HTR-8/SVneo (cell line): Measurements from ENCODE around the gene NT5DC1.

Source experiments
- DNase-seq: peaks from one replicate; pipeline ENCODE4 v3.0.0; 2011; ENCODE audit warnings: low spot score, mixed read lengths; ENCODE audit not compliant: insufficient read length
- FAIRE-seq: peaks from 2 replicates; lab custom pipeline; 2011; peaks lifted over from hg19 to GRCh38; lab: Jason Lieb, UNC

NT5DC1 gene

GRCh38 chr6:116127771-116128493 is 27.3 kb downstream of the NT5DC1 start:
- no peak for FAIRE-seq
- no peak for DNase-seq

GRCh38 chr6:116133453-116133852 is 32.8 kb downstream of the NT5DC1 start:
- FAIRE-seq (no peak), DNase-seq (no peak)

- FAIRE-seq (no peak), DNase-seq (no peak)
These were observed 35.7 kb downstream of the NT5DC1 start for GRCh38 chr6:116136373-116136772.

- DNase-seq, result no peak
- FAIRE-seq, result no peak
These were observed 36.3 kb downstream of the NT5DC1 start for GRCh38 chr6:116136933-116137340.

GRCh38 chr6:116139917-116140316 is 39.3 kb downstream of the NT5DC1 start:
- DNase-seq (no peak), FAIRE-seq (no peak)

- no peak for FAIRE-seq
- peak; percentile 44 for DNase-seq
These were observed 44.0 kb downstream of the NT5DC1 start for GRCh38 chr6:116144605-116145004.

- FAIRE-seq (no peak), DNase-seq (no peak)
These were observed 45.4 kb downstream of the NT5DC1 start for GRCh38 chr6:116145803-116146675.

- FAIRE-seq (no peak), DNase-seq (no peak)
These were observed 52.0 kb downstream of the NT5DC1 start for GRCh38 chr6:116152620-116153019.

GRCh38 chr6:116154887-116155286 is 54.2 kb downstream of the NT5DC1 start:
- DNase-seq (no peak), FAIRE-seq (no peak)

- FAIRE-seq (no peak), DNase-seq (no peak)
These were observed 56.0 kb downstream of the NT5DC1 start for GRCh38 chr6:116156405-116157326.

GRCh38 chr6:116157391-116157790 is 56.7 kb downstream of the NT5DC1 start:
- no peak for FAIRE-seq
- DNase-seq, result no peak

GRCh38 chr6:116158641-116159040 is 58.0 kb downstream of the NT5DC1 start:
- FAIRE-seq, result no peak
- DNase-seq, result no peak

- FAIRE-seq (no peak), DNase-seq (no peak)
These were observed 59.3 kb downstream of the NT5DC1 start for GRCh38 chr6:116159782-116160524.

- FAIRE-seq, result no peak
These were observed 64.9 kb downstream of the NT5DC1 start for GRCh38 chr6:116165596-116165995.

GRCh38 chr6:116166369-116166768 is 65.7 kb downstream of the NT5DC1 start:
- DNase-seq (no peak), FAIRE-seq (no peak)

More at GRCh38 chr6:116165596-116165995, 64.9 kb downstream of the NT5DC1 start:
- no peak for DNase-seq

GRCh38 chr6:116168148-116168547 is 67.5 kb downstream of the NT5DC1 start:
- FAIRE-seq (no peak), DNase-seq (no peak)

GRCh38 chr6:116169880-116170279 is 69.2 kb downstream of the NT5DC1 start:
- DNase-seq (no peak), FAIRE-seq (no peak)

- FAIRE-seq (peak; percentile 49), DNase-seq (no peak)
These were observed 69.9 kb downstream of the NT5DC1 start for GRCh38 chr6:116170358-116171057.

- FAIRE-seq (no peak), DNase-seq (no peak)
These were observed 73.3 kb downstream of the NT5DC1 start for GRCh38 chr6:116173928-116174327.
